GM19455 (cell line): Measurements from ENCODE around the gene INTS11.

ENCODE experiments used
- ATAC-seq: cut with Tn5 transposase; IDR thresholded peaks from one replicate; pipeline ENCODE4 v1.9.1; 2021; ENCODE audit not compliant: unreplicated experiment

Gene INTS11

GRCh38 chr1:1270813-1271212 is 53.6 kb downstream of the INTS11 start:
- no peak for ATAC-seq

GRCh38 chr1:1268284-1268682 is 56.2 kb downstream of the INTS11 start:
- no peak for ATAC-seq

- ATAC-seq, result no peak
Measured at GRCh38 chr1:1267488-1268283, 56.8 kb downstream of the INTS11 start.

DNA sequence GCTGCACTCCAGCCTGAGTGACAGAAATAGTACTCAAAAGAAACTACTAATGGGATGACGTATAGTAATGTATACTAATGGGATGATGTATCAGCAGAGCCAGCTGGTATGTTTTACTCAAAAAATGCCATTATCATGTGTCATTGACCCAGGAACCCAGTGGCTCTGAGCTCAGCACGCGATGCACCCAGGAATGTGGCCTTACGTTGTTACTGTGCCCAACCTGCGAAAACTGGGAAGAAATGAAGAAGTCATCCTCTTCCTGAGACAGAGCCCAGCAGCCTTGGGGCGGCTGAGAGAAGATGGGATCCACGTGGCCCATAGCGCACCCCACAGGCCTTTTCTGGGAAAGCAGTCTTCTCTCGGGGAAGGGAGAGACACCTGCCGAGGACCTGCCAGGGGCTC is 59.6 kb downstream of the INTS11 start:
- no peak for ATAC-seq

GRCh38 chr1:1264026-1264425 is 60.4 kb downstream of the INTS11 start:
- ATAC-seq, result no peak

DNA sequence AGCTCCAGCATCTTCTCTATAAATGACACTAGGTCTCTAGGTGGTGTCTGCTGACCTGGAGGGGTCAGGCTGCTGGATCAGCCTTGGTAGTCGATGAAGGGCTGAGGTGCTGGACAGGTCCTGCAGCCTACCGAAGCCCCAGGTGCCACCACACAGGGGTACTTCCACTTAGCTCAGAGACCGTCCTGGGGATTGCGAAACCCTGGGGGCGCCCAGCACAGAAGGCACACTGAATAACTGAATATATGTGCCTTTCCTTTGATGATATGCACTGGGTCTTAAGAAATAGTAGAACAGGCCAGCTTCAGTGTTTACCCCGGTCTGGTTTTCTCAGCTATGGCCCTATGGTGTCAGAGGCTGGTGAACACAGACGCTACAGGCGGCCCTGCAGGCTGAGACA is 61.7 kb downstream of the INTS11 start:
- no peak for ATAC-seq

GRCh38 chr1:1262071-1262470 is 62.4 kb downstream of the INTS11 start:
- ATAC-seq, result no peak
